ENCODE results near the gene MAML3. TPM values are rescaled to one million over a fixed set of nuclear protein-coding genes. Genes with fewer than 3 reads are reported as not detected.

The MAML3 gene
- total RNA-seq, 4 donors from 2014 or later = 21.2 to 28.4 (median 22.1) TPM

- WGBS, 2 donors = 92 to 93% methylated on average over 5 of the region's 5 CpGs
- intact Hi-C loops (cut with DNase I; ENCODE audit: low total_unique reads) = no loop called here
- TF ChIP-seq, protein P1, sequence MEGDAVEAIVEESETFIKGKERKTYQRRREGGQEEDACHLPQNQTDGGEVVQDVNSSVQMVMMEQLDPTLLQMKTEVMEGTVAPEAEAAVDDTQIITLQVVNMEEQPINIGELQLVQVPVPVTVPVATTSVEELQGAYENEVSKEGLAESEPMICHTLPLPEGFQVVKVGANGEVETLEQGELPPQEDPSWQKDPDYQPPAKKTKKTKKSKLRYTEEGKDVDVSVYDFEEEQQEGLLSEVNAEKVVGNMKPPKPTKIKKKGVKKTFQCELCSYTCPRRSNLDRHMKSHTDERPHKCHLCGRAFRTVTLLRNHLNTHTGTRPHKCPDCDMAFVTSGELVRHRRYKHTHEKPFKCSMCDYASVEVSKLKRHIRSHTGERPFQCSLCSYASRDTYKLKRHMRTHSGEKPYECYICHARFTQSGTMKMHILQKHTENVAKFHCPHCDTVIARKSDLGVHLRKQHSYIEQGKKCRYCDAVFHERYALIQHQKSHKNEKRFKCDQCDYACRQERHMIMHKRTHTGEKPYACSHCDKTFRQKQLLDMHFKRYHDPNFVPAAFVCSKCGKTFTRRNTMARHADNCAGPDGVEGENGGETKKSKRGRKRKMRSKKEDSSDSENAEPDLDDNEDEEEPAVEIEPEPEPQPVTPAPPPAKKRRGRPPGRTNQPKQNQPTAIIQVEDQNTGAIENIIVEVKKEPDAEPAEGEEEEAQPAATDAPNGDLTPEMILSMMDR (IDR thresholded peaks at IDR 0.05) = no peak
- TF ChIP-seq POLR2A (IDR thresholded peaks at IDR 0.05) = no peak
- H3K4me3 ChIP-seq (ENCODE audit: low read depth, poor library complexity, severe bottlenecking) = no peak overlapping the region
- no peak for DNase-seq (ENCODE audit: low spot score in 2 of 2)
These were observed 139.7 kb downstream of the MAML3 start for GRCh38 chr4:140014284-140014683.

- DNase-seq (ENCODE audit: low spot score in 2 of 2) = peak in 1 of 2 donors; percentile 27
- intact Hi-C loops (cut with DNase I; ENCODE audit: low total_unique reads) = no loop called here
- TF ChIP-seq POLR2A (IDR thresholded peaks at IDR 0.05) = no peak
- TF ChIP-seq, protein P1 (IDR thresholded peaks at IDR 0.05) = no peak
These were observed 141.1 kb downstream of the MAML3 start for GRCh38 chr4:140012688-140013486.

DNA sequence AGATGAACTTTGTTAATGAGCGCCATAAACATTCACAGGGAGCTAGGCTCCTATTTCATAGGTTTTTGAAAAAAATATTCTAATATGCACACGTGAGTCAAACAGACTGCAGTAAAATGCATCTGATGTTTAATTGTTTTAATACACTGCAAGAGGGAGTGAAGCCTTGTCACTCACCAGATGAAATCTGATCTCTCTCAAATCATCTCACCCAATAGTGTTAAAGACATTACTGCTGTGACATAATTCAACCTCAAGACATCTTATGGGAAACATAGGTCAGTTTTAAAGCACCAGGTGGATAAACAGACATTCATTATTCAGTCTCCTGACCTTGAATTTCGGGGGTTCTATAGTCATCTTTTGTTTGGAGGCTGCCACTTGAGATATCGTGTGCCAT, 148.3 kb downstream of the MAML3 start:
- TF ChIP-seq, protein P1 (IDR thresholded peaks at IDR 0.05) = no peak
- TF ChIP-seq POLR2A (IDR thresholded peaks at IDR 0.05) = no peak
- WGBS, 2 donors = 69 to 78% methylated on average over 4 of the region's 4 CpGs
- intact Hi-C loops (cut with DNase I; ENCODE audit: low total_unique reads) = no loop called here

More at GRCh38 chr4:140012688-140013486, 141.1 kb downstream of the MAML3 start:
- no peak overlapping the region for H3K4me3 ChIP-seq (ENCODE audit: low read depth, poor library complexity, severe bottlenecking)
- WGBS, 2 donors = 59 to 63% methylated on average over 11 of the region's 11 CpGs

GRCh38 chr4:140004922-140005627, 148.9 kb downstream of the MAML3 start:
- WGBS, 2 donors = 57 to 61% methylated on average over 2 of the region's 2 CpGs
- no peak for DNase-seq (ENCODE audit: low spot score in 2 of 2)
- intact Hi-C loops (cut with DNase I; ENCODE audit: low total_unique reads) = no loop called here
- no peak overlapping the region for H3K4me3 ChIP-seq (ENCODE audit: low read depth, poor library complexity, severe bottlenecking)
- TF ChIP-seq POLR2A (IDR thresholded peaks at IDR 0.05) = no peak
- TF ChIP-seq, protein P1 (IDR thresholded peaks at IDR 0.05) = no peak

More for the DNA sequence above, 148.3 kb downstream of the MAML3 start:
- H3K4me3 ChIP-seq (ENCODE audit: low read depth, poor library complexity, severe bottlenecking) = no peak overlapping the region
- DNase-seq (ENCODE audit: low spot score in 2 of 2) = no peak

GRCh38 chr4:140004549-140004895, 149.5 kb downstream of the MAML3 start:
- DNase-seq (ENCODE audit: low spot score in 2 of 2) = no peak
- no peak overlapping the region for H3K4me3 ChIP-seq (ENCODE audit: low read depth, poor library complexity, severe bottlenecking)
- 9 to 26% methylated on average over 14 of the region's 14 CpGs for WGBS, 2 donors
- intact Hi-C loops (cut with DNase I; ENCODE audit: low total_unique reads) = no loop called here
- TF ChIP-seq, protein P1 (IDR thresholded peaks at IDR 0.05) = no peak
- TF ChIP-seq POLR2A (IDR thresholded peaks at IDR 0.05) = no peak

Measured in lower leg skin (tissue), 4 donors.